DND-41 (cell line): ENCODE results near the gene MRPL24.

ENCODE experiments used
- ATAC-seq: fragments of 200-7000 bp; cut with Tn5 transposase; 3 replicates; pipeline ENCODE4 v1.9.1; 2021; ENCODE audit warnings: low read depth; ENCODE audit not compliant: insufficient read depth
- DNase-seq: peaks from one replicate; pipeline ENCODE4 v3.0.0-alpha.2; 2020
- H2AFZ ChIP-seq: 2 replicates; pipeline ENCODE4 v1.6.0; 2012; ENCODE audit warnings: low read depth, low read length
- H3K27ac ChIP-seq: 2 replicates; pipeline ENCODE4 v1.5.1; 2012; ENCODE audit warnings: low read length, inconsistent platforms
- H3K27me3 ChIP-seq: fragments of 200-600 bp; sonication (generic); 2 replicates; pipeline ENCODE4 v1.6.0; 2012; ENCODE audit warnings: low read length, mild to moderate bottlenecking, inconsistent platforms; ENCODE audit not compliant: insufficient read depth, poor library complexity
- H3K36me3 ChIP-seq: 2 replicates; pipeline ENCODE4 v1.5.1; 2012; ENCODE audit warnings: low read length, inconsistent platforms; ENCODE audit not compliant: insufficient read depth
- H3K4me1 ChIP-seq: 2 replicates; pipeline ENCODE4 v1.5.1; 2012; ENCODE audit warnings: mild to moderate bottlenecking, low read length; ENCODE audit not compliant: insufficient read depth
- H3K4me2 ChIP-seq: 2 replicates; pipeline ENCODE4 v1.6.0; 2012; ENCODE audit warnings: mild to moderate bottlenecking, moderate library complexity, low read length, inconsistent platforms; ENCODE audit not compliant: insufficient read depth
- H3K4me3 ChIP-seq, 2 experiments: fragments of 200-600 bp in 1 of 2; shearing (Covaris generic) in 1 of 2; 2 replicates each; pipeline ENCODE4 v1.5.1; 2012 to 2016; ENCODE audit warnings: inconsistent platforms in 2 of 2, low read length in 2 of 2, mild to moderate bottlenecking in 2 of 2, low read depth in 1 of 2, moderate library complexity in 1 of 2
- H3K79me2 ChIP-seq: 2 replicates; pipeline ENCODE4 v1.6.0; 2012; ENCODE audit warnings: low read length, inconsistent platforms; ENCODE audit not compliant: insufficient read depth
- H3K9ac ChIP-seq: 2 replicates; pipeline ENCODE4 v1.6.0; 2012; ENCODE audit warnings: low read depth, mild to moderate bottlenecking, inconsistent platforms, low read length, moderate library complexity
- H3K9me3 ChIP-seq: 2 replicates; pipeline ENCODE4 v1.5.1; 2012; ENCODE audit warnings: low read length, moderate library complexity, mild to moderate bottlenecking, inconsistent platforms; ENCODE audit not compliant: insufficient read depth, severe bottlenecking
- H4K20me1 ChIP-seq: 2 replicates; pipeline ENCODE4 v1.6.0; 2012; ENCODE audit warnings: low read length; ENCODE audit not compliant: insufficient read depth
- CTCF ChIP-seq: IDR thresholded peaks from 2 replicates; pipeline ENCODE4 v1.5.1; 2012; ENCODE audit warnings: borderline replicate concordance, low read length, moderate library complexity, mild to moderate bottlenecking; ENCODE audit not compliant: poor library complexity, severe bottlenecking; ENCODE audit errors: extremely low read depth
- EZH2 ChIP-seq: IDR thresholded peaks from 3 replicates; pipeline ENCODE4 v1.6.1; 2012; ENCODE audit warnings: borderline replicate concordance, low read depth, mild to moderate bottlenecking, moderate library complexity, low read length, inconsistent platforms; ENCODE audit not compliant: severe bottlenecking

MRPL24 gene

GRCh38 chr1:156756355-156756754 is 15.5 kb upstream of the MRPL24 start:
- no peaks in the 10 kb centered on the region; the same call in 1 of the 2 replicates for H3K36me3 ChIP-seq
- no peak overlapping the region for H2AFZ ChIP-seq
- no peaks in the 10 kb centered on the region for H3K9me3 ChIP-seq
- no peak overlapping the region for H3K4me2 ChIP-seq
- no peaks in the 10 kb centered on the region for H4K20me1 ChIP-seq
- no peaks in the 10 kb centered on the region for H3K27me3 ChIP-seq
- H3K79me2 ChIP-seq, result peaks cover 36% of the 10 kb centered on the region
- no peak for DNase-seq
- peaks cover 15% of the 10 kb centered on the region for H3K4me1 ChIP-seq
- TF ChIP-seq EZH2 (no peak), CTCF (no peak)
- no peak for ATAC-seq
- H3K9ac ChIP-seq, result no peak overlapping the region
- H3K4me3 ChIP-seq, result no peak overlapping the region
- H3K27ac ChIP-seq, result no peak overlapping the region

GRCh38 chr1:156755527-156755950 is 14.7 kb upstream of the MRPL24 start:
- no peak for DNase-seq
- H4K20me1 ChIP-seq, result no peaks in the 10 kb centered on the region
- H3K27ac ChIP-seq, result no peak overlapping the region
- no peaks in the 10 kb centered on the region; the same call in 1 of the 2 replicates for H3K36me3 ChIP-seq
- H3K4me1 ChIP-seq, result peaks cover 15% of the 10 kb centered on the region
- no peak overlapping the region for H3K4me2 ChIP-seq
- H3K79me2 ChIP-seq, result peaks cover 44% of the 10 kb centered on the region
- no peaks in the 10 kb centered on the region for H3K27me3 ChIP-seq
- no peak overlapping the region for H3K9ac ChIP-seq
- ATAC-seq, result no peak
- TF ChIP-seq EZH2 (no peak), CTCF (no peak)
- no peak overlapping the region for H3K4me3 ChIP-seq
- no peaks in the 10 kb centered on the region for H3K9me3 ChIP-seq
- no peak overlapping the region for H2AFZ ChIP-seq

GRCh38 chr1:156754219-156754618 is 13.3 kb upstream of the MRPL24 start:
- ATAC-seq (no peak), DNase-seq (no peak)
- Histone ChIP-seq H3K9me3 (no peaks in the 10 kb centered on the region), H3K36me3 (peaks cover 9% of the 10 kb centered on the region), H3K4me1 (peaks cover 27% of the 10 kb centered on the region), H4K20me1 (peaks cover 11% of the 10 kb centered on the region), H3K27ac (no peak overlapping the region), H3K79me2 (peaks cover 57% of the 10 kb centered on the region), H3K4me2 (no peak overlapping the region), H3K9ac (no peak overlapping the region), H2AFZ (no peak overlapping the region), H3K27me3 (no peaks in the 10 kb centered on the region), H3K4me3 (no peak overlapping the region)
- TF ChIP-seq CTCF (no peak), EZH2 (no peak)
